ENCODE data around the gene DNAJB1. TPM values are rescaled to one million over a fixed set of nuclear protein-coding genes. Genes with fewer than 3 reads are reported as not detected.

Gene DNAJB1
- total RNA-seq, 1 donor = 70.9 TPM

DNA sequence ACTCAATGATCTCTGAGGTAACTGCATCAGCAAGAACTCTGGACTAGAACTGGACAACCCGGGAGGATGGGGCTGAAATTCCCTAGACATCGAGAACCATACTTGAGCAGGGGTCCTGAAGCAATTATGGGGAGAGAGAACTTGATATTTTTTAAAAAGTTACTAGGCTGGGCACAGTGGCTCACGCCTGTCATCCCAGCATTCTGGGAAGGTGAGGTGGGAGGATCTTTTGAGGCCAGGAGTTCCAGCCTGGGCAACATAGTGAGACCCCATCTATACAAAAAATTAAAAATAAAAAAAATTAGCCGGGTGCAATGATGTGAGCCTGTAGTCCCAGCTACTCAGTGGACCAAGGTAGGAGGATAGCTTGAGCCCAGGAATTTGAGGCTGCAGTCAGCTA is 2.3 kb upstream of the DNAJB1 start:
- no peak overlapping the region for H3K4me2 ChIP-seq (ENCODE audit: insufficient read depth, low read length)
- H3K4me1 ChIP-seq (ENCODE audit: insufficient read depth, low read length) = peaks cover 31% of the 10 kb centered on the region
- H3K36me3 ChIP-seq (ENCODE audit: insufficient read depth, low read length) = peaks cover 8% of the 10 kb centered on the region
- DNase-seq (ENCODE audit: insufficient read length, low spot score, missing footprints) = no peak
- peak overlapping the region; percentile 77 for H3K27ac ChIP-seq (ENCODE audit: low read depth, low read length)
- H3K79me2 ChIP-seq (ENCODE audit: insufficient read depth, low read length) = peaks cover 25% of the 10 kb centered on the region
- H3K9me3 ChIP-seq (ENCODE audit: low read depth, low read length) = no peaks in the 10 kb centered on the region
- peaks cover 16% of the 10 kb centered on the region for H4K20me1 ChIP-seq (ENCODE audit: insufficient read depth, low read length)
- no peak overlapping the region for H3K4me3 ChIP-seq (ENCODE audit: insufficient read depth, low read length)
- H2AFZ ChIP-seq (ENCODE audit: low read length) = no peak overlapping the region
- TF ChIP-seq, protein P1, sequence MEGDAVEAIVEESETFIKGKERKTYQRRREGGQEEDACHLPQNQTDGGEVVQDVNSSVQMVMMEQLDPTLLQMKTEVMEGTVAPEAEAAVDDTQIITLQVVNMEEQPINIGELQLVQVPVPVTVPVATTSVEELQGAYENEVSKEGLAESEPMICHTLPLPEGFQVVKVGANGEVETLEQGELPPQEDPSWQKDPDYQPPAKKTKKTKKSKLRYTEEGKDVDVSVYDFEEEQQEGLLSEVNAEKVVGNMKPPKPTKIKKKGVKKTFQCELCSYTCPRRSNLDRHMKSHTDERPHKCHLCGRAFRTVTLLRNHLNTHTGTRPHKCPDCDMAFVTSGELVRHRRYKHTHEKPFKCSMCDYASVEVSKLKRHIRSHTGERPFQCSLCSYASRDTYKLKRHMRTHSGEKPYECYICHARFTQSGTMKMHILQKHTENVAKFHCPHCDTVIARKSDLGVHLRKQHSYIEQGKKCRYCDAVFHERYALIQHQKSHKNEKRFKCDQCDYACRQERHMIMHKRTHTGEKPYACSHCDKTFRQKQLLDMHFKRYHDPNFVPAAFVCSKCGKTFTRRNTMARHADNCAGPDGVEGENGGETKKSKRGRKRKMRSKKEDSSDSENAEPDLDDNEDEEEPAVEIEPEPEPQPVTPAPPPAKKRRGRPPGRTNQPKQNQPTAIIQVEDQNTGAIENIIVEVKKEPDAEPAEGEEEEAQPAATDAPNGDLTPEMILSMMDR (IDR thresholded peaks at IDR 0.05; ENCODE audit: extremely low read depth, low read depth, low read length) = no peak
- H3K27me3 ChIP-seq (ENCODE audit: insufficient read depth, low read length) = no peaks in the 10 kb centered on the region

DNA sequence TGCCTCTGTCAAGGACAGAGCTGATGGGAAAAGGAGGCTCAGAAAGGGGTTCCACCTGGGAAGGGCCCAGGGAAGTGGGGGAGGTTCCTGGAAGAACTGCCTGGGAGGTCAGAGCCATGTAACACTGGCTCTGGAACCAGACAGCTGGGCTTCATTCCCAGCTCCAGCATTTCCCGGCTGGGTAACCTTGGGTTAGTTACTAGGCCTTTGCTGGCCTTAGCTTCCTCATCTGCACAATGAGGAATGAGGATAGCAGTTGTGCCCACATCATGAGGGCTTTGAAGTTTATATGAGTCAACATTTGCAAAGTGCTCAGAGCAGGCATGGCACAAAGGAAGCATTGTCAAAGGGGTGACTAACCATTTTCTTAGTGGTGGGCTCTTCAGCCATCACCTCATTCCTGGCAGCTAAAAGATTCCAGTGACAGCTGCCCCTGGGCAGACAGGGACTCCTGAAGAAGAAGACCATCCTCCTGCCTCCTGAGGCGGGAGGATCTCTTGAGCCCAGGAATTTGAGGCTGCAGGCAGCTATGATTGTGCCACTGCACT is 1.7 kb upstream of the DNAJB1 start:
- Histone ChIP-seq H2AFZ (ENCODE audit: low read length) (no peak overlapping the region), H3K27me3 (ENCODE audit: insufficient read depth, low read length) (no peaks in the 10 kb centered on the region), H3K4me2 (ENCODE audit: insufficient read depth, low read length) (peak overlapping the region; percentile 44), H3K9me3 (ENCODE audit: low read depth, low read length) (no peaks in the 10 kb centered on the region), H3K79me2 (ENCODE audit: insufficient read depth, low read length) (peaks cover 31% of the 10 kb centered on the region), H3K27ac (ENCODE audit: low read depth, low read length) (peak overlapping the region; percentile 77), H4K20me1 (ENCODE audit: insufficient read depth, low read length) (peaks cover 22% of the 10 kb centered on the region), H3K36me3 (ENCODE audit: insufficient read depth, low read length) (peaks cover 14% of the 10 kb centered on the region), H3K4me1 (ENCODE audit: insufficient read depth, low read length) (peaks cover 34% of the 10 kb centered on the region), H3K4me3 (ENCODE audit: insufficient read depth, low read length) (no peak overlapping the region)
- TF ChIP-seq, protein P1 (IDR thresholded peaks at IDR 0.05; ENCODE audit: extremely low read depth, low read depth, low read length) = no peak
- DNase-seq (ENCODE audit: insufficient read length, low spot score, missing footprints) = peak; percentile 87

DNA sequence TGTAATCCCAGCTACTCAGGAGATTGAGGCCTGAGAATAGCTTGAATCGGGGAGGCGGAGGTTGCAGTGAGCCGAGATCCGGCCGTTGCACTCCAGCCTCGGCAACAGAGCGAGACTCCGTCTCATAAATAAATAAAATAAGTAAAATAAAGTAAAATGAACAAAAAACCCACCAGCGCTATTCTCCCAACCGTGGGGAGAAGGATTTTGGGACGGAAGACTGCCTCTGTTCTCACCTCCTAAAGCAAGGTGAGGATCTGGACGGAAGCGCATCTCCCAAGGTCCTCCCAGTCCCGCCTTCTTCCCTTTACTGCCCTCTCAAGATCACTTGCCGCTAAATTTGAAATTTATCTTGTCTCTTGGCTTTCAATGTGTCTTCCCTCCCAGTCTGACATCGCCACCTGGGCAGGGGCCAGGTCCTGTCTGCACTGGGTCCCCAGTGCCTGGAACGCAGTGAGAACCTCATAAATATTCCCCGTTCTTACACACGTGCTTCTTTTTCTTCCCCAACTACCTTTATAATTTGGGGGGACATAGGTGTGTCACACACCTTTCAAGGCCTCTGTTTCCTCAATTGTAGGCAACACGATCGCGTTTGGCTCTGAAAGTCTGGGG is 1.2 kb upstream of the DNAJB1 start:
- Histone ChIP-seq H4K20me1 (ENCODE audit: insufficient read depth, low read length) (peaks cover 28% of the 10 kb centered on the region), H3K27me3 (ENCODE audit: insufficient read depth, low read length) (no peaks in the 10 kb centered on the region), H3K27ac (ENCODE audit: low read depth, low read length) (peak overlapping the region; percentile 84), H2AFZ (ENCODE audit: low read length) (no peak overlapping the region), H3K36me3 (ENCODE audit: insufficient read depth, low read length) (peaks cover 20% of the 10 kb centered on the region), H3K4me3 (ENCODE audit: insufficient read depth, low read length) (no peak overlapping the region), H3K4me2 (ENCODE audit: insufficient read depth, low read length) (peak overlapping the region; percentile 85), H3K4me1 (ENCODE audit: insufficient read depth, low read length) (peaks cover 34% of the 10 kb centered on the region), H3K9me3 (ENCODE audit: low read depth, low read length) (no peaks in the 10 kb centered on the region), H3K79me2 (ENCODE audit: insufficient read depth, low read length) (peaks cover 37% of the 10 kb centered on the region)
- TF ChIP-seq, protein P1 (IDR thresholded peaks at IDR 0.05; ENCODE audit: extremely low read depth, low read depth, low read length) = no peak
- DNase-seq (ENCODE audit: insufficient read length, low spot score, missing footprints) = peak; percentile 58

DNA sequence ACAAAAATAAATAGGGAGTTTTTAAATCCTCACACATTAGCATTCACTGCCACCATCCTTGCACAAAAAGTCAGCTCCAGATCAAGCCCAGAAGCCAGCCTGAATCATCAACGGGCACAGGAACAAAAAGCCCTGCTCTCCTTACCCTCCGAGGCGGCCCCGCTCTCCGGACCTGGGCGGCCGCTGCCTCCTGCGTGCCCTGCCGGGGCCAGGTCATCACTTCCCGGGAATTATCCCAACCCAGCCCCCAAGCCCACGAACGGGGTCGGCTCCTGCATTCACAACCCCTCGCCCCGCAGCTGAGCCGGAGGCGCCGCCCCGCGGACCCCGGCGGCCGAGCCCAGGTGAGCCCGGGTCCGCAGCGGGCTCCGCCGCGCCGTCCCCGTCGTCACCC is 754 bp downstream of the DNAJB1 start:
- no peaks in the 10 kb centered on the region for H3K27me3 ChIP-seq (ENCODE audit: insufficient read depth, low read length)
- H2AFZ ChIP-seq (ENCODE audit: low read length) = no peak overlapping the region
- H3K4me3 ChIP-seq (ENCODE audit: insufficient read depth, low read length) = peak overlapping the region; percentile 93
- H3K79me2 ChIP-seq (ENCODE audit: insufficient read depth, low read length) = peaks cover 40% of the 10 kb centered on the region
- H4K20me1 ChIP-seq (ENCODE audit: insufficient read depth, low read length) = peaks cover 29% of the 10 kb centered on the region
- peaks cover 30% of the 10 kb centered on the region for H3K4me1 ChIP-seq (ENCODE audit: insufficient read depth, low read length)
- no peaks in the 10 kb centered on the region for H3K9me3 ChIP-seq (ENCODE audit: low read depth, low read length)
- TF ChIP-seq, protein P1 (IDR thresholded peaks at IDR 0.05; ENCODE audit: extremely low read depth, low read depth, low read length) = no peak
- H3K27ac ChIP-seq (ENCODE audit: low read depth, low read length) = peak overlapping the region; percentile 2
- peak overlapping the region; percentile 92 for H3K4me2 ChIP-seq (ENCODE audit: insufficient read depth, low read length)
- H3K36me3 ChIP-seq (ENCODE audit: insufficient read depth, low read length) = peaks cover 27% of the 10 kb centered on the region
- DNase-seq (ENCODE audit: insufficient read length, low spot score, missing footprints) = no peak
